RPMI7951 (cell line): Measurements from ENCODE around the gene REELD1. TPM values are rescaled to one million over a fixed set of nuclear protein-coding genes. Genes with fewer than 3 reads are reported as not detected.

Experiments
- DNase-seq: peaks from one replicate; pipeline ENCODE4 v3.0.0-alpha.2; 2012; ENCODE audit warnings: low read depth
- total RNA-seq: library from RNA; depleted of rRNA; stranded (reverse); fragments of >200 nt; shearing (Covaris generic); gene quantifications from 2 replicates; pipeline ENCODE4 v1.2.3, GENCODE V29; 2014; rRNA removed

The REELD1 gene
- total RNA-seq, 1 experiment from 2014 or later, result not detected

GRCh38 chr4:146265950-146266490 lies 51.7 kb downstream of the REELD1 start:
- no peak for DNase-seq

GRCh38 chr4:146267826-146268225 lies 53.5 kb downstream of the REELD1 start:
- no peak for DNase-seq

- DNase-seq, result no peak
These were observed 54.9 kb downstream of the REELD1 start for GRCh38 chr4:146269228-146269653.

- DNase-seq, result no peak
These were observed 57.1 kb downstream of the REELD1 start for GRCh38 chr4:146271466-146271865.

GRCh38 chr4:146273204-146273901 lies 59.0 kb downstream of the REELD1 start:
- no peak for DNase-seq

GRCh38 chr4:146274774-146275173 lies 60.4 kb downstream of the REELD1 start:
- no peak for DNase-seq

GRCh38 chr4:146275370-146275769 lies 61.0 kb downstream of the REELD1 start:
- DNase-seq, result no peak

GRCh38 chr4:146278986-146279385 lies 64.6 kb downstream of the REELD1 start:
- no peak for DNase-seq

Other genes with a start within 250 kb of the REELD1 start
- 51.4 and 57.8 TPM in 2 replicates for gene LSM6, start 38.8 kb upstream of the REELD1 start, total RNA-seq